B cell (primary cell): ENCODE data around the gene HRC.

Experiments
- CTCF ChIP-seq: fragments of 200-600 bp; IDR thresholded peaks from one replicate; pipeline ENCODE4 v1.8.0; 2022; ENCODE audit warnings: antibody characterized with exemption, mild to moderate bottlenecking
- EZH2 ChIP-seq: IDR thresholded peaks from 2 replicates; pipeline ENCODE4 v1.6.1; 2012; ENCODE audit warnings: borderline replicate concordance, low read depth, mild to moderate bottlenecking, moderate library complexity, low read length; ENCODE audit not compliant: insufficient read depth, poor library complexity, severe bottlenecking

GRCh38 chr19:49128545-49129237 lies 26.5 kb downstream of the HRC start:
- no peak for TF ChIP-seq CTCF
- no peak for TF ChIP-seq EZH2
